ENCODE data around the gene ANAPC1.
A peak's percentile ranks its signal among the peaks of the same experiment; 100 is the strongest.

Gene ANAPC1

GRCh38 chr2:111897924-111898702 is 14.1 kb upstream of the ANAPC1 start, which contains the start of gene MERTK:
TSS of gene MERTK (plus strand) at chr2:111898607. CDS start at chr2:111898736, 129 bp downstream.
- TF ChIP-seq EZH2phosphoT487 (IDR thresholded peaks at IDR 0.05; ENCODE audit: low read depth) = no peak
- TF ChIP-seq, protein P1, sequence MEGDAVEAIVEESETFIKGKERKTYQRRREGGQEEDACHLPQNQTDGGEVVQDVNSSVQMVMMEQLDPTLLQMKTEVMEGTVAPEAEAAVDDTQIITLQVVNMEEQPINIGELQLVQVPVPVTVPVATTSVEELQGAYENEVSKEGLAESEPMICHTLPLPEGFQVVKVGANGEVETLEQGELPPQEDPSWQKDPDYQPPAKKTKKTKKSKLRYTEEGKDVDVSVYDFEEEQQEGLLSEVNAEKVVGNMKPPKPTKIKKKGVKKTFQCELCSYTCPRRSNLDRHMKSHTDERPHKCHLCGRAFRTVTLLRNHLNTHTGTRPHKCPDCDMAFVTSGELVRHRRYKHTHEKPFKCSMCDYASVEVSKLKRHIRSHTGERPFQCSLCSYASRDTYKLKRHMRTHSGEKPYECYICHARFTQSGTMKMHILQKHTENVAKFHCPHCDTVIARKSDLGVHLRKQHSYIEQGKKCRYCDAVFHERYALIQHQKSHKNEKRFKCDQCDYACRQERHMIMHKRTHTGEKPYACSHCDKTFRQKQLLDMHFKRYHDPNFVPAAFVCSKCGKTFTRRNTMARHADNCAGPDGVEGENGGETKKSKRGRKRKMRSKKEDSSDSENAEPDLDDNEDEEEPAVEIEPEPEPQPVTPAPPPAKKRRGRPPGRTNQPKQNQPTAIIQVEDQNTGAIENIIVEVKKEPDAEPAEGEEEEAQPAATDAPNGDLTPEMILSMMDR (IDR thresholded peaks at IDR 0.05; ENCODE audit: low read depth, low read length) = peak; percentile 54
- H3K4me1 ChIP-seq (ENCODE audit: low read length) = peaks cover 5% of the 10 kb centered on the region
- H3K27ac ChIP-seq (ENCODE audit: low read length) = no peak within 1 kb of the TSS
- no peaks in the 10 kb centered on the region for H3K9me3 ChIP-seq (ENCODE audit: insufficient read depth, low read length)
- H4K20me1 ChIP-seq (ENCODE audit: insufficient read depth, low read length) = no peaks in the 10 kb centered on the region
- H3K36me3 ChIP-seq (replicated peaks; ENCODE audit: low read depth, low read length) = no peaks in the 10 kb centered on the region
- H3K27me3 ChIP-seq (ENCODE audit: low read depth, low read length) = peaks cover 24% of the 10 kb centered on the region
- no peaks in the 10 kb centered on the region for H3K79me2 ChIP-seq (ENCODE audit: low read length)
- H2AFZ ChIP-seq (ENCODE audit: low read depth, low read length) = peak within 1 kb of the TSS; percentile 89
- peak within 1 kb of the TSS; percentile 78 for H3K4me3 ChIP-seq (ENCODE audit: low read length)
- H3K9ac ChIP-seq (ENCODE audit: low read length) = peak within 1 kb of the TSS; percentile 57
- peak within 1 kb of the TSS; percentile 91 for H3K4me2 ChIP-seq (ENCODE audit: low read length)

GRCh38 chr2:111897630-111897923 is 13.6 kb upstream of the ANAPC1 start:
- Histone ChIP-seq H3K9me3 (ENCODE audit: insufficient read depth, low read length) (no peaks in the 10 kb centered on the region), H3K4me1 (ENCODE audit: low read length) (peaks cover 5% of the 10 kb centered on the region), H3K27ac (ENCODE audit: low read length) (no peak overlapping the region), H3K36me3 (replicated peaks; ENCODE audit: low read depth, low read length) (no peaks in the 10 kb centered on the region), H4K20me1 (ENCODE audit: insufficient read depth, low read length) (no peaks in the 10 kb centered on the region), H3K4me2 (ENCODE audit: low read length) (peak overlapping the region; percentile 91), H3K4me3 (ENCODE audit: low read length) (peak overlapping the region; percentile 78), H3K9ac (ENCODE audit: low read length) (peak overlapping the region; percentile 57), H2AFZ (ENCODE audit: low read depth, low read length) (peak overlapping the region; percentile 77), H3K27me3 (ENCODE audit: low read depth, low read length) (peaks cover 23% of the 10 kb centered on the region), H3K79me2 (ENCODE audit: low read length) (no peaks in the 10 kb centered on the region)
- TF ChIP-seq, protein P1 (IDR thresholded peaks at IDR 0.05; ENCODE audit: low read depth, low read length) = no peak
- no peak for TF ChIP-seq EZH2phosphoT487 (IDR thresholded peaks at IDR 0.05; ENCODE audit: low read depth)

DNA sequence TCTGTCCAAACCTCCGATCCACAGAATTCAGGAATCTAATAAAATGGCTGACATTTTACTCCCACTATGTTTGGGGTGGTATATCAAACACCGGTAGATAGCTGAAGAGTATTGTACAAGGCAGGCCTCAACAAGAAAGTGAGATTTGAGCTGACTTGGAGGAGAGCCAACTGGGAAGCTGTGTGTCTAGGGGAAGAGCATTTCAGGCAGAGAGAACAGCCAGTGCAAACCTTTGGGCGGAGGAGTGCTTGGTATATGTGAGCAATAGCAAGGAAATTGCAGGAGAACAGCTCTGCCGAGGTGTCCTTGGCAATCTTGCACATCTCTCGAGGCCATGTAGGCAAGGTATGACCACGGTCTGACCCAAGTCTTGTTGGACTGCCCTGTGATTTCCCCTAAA is 12.6 kb upstream of the ANAPC1 start:
- TF ChIP-seq, protein P1 (IDR thresholded peaks at IDR 0.05; ENCODE audit: low read depth, low read length) = no peak
- no peak for TF ChIP-seq EZH2phosphoT487 (IDR thresholded peaks at IDR 0.05; ENCODE audit: low read depth)

GRCh38 chr2:111896024-111896423 is 12.0 kb upstream of the ANAPC1 start:
- Histone ChIP-seq H4K20me1 (ENCODE audit: insufficient read depth, low read length) (no peaks in the 10 kb centered on the region), H3K4me2 (ENCODE audit: low read length) (no peak overlapping the region), H3K4me1 (ENCODE audit: low read length) (peaks cover 5% of the 10 kb centered on the region), H3K4me3 (ENCODE audit: low read length) (no peak overlapping the region), H3K79me2 (ENCODE audit: low read length) (no peaks in the 10 kb centered on the region), H3K9ac (ENCODE audit: low read length) (no peak overlapping the region), H2AFZ (ENCODE audit: low read depth, low read length) (no peak overlapping the region), H3K27me3 (ENCODE audit: low read depth, low read length) (peaks cover 20% of the 10 kb centered on the region), H3K36me3 (replicated peaks; ENCODE audit: low read depth, low read length) (no peaks in the 10 kb centered on the region), H3K9me3 (ENCODE audit: insufficient read depth, low read length) (no peaks in the 10 kb centered on the region), H3K27ac (ENCODE audit: low read length) (no peak overlapping the region)
- TF ChIP-seq, protein P1 (IDR thresholded peaks at IDR 0.05; ENCODE audit: low read depth, low read length) = no peak
- no peak for TF ChIP-seq EZH2phosphoT487 (IDR thresholded peaks at IDR 0.05; ENCODE audit: low read depth)

More for the DNA sequence above, 12.6 kb upstream of the ANAPC1 start:
- Histone ChIP-seq H3K36me3 (replicated peaks; ENCODE audit: low read depth, low read length) (no peaks in the 10 kb centered on the region), H3K4me3 (ENCODE audit: low read length) (no peak overlapping the region), H2AFZ (ENCODE audit: low read depth, low read length) (no peak overlapping the region), H3K4me2 (ENCODE audit: low read length) (no peak overlapping the region), H3K27ac (ENCODE audit: low read length) (no peak overlapping the region), H3K79me2 (ENCODE audit: low read length) (no peaks in the 10 kb centered on the region), H3K4me1 (ENCODE audit: low read length) (peaks cover 5% of the 10 kb centered on the region), H3K27me3 (ENCODE audit: low read depth, low read length) (peaks cover 20% of the 10 kb centered on the region), H4K20me1 (ENCODE audit: insufficient read depth, low read length) (no peaks in the 10 kb centered on the region), H3K9me3 (ENCODE audit: insufficient read depth, low read length) (no peaks in the 10 kb centered on the region), H3K9ac (ENCODE audit: low read length) (no peak overlapping the region)

Measured in OCI-LY3 (cell line).